GM23248 (cell line): ENCODE data around the gene STK17B. TPM values are rescaled to one million over a fixed set of nuclear protein-coding genes. Genes with fewer than 3 reads are reported as not detected.

ENCODE experiments used
- DNase-seq: peaks from one replicate; pipeline ENCODE4 v3.0.0-alpha.2; 2015
- H2AFZ ChIP-seq: fragments of 200-600 bp; sonication (generic); 2 replicates; pipeline ENCODE4 v1.6.1; 2016; ENCODE audit warnings: antibody characterized with exemption
- H3F3A ChIP-seq: fragments of 200-600 bp; sonication (generic); 2 replicates; pipeline ENCODE4 v1.6.1; 2016; ENCODE audit warnings: mild to moderate bottlenecking, antibody characterized with exemption, mixed run types; ENCODE audit not compliant: insufficient read depth
- H3K27ac ChIP-seq: fragments of 200-600 bp; sonication (generic); 2 replicates; pipeline ENCODE4 v1.5.1; 2016; ENCODE audit warnings: mild to moderate bottlenecking
- H3K27me3 ChIP-seq: fragments of 200-600 bp; sonication (generic); replicated peaks from 2 replicates; pipeline ENCODE4 v1.6.1; 2016; ENCODE audit warnings: mild to moderate bottlenecking; ENCODE audit not compliant: insufficient read depth
- H3K36me3 ChIP-seq: fragments of 200-600 bp; sonication (generic); 2 replicates; pipeline ENCODE4 v1.6.1; 2016; ENCODE audit warnings: low read depth, mild to moderate bottlenecking
- H3K4me1 ChIP-seq: fragments of 200-600 bp; sonication (generic); 2 replicates; pipeline ENCODE4 v1.6.1; 2016; ENCODE audit warnings: mild to moderate bottlenecking; ENCODE audit not compliant: insufficient read depth
- H3K4me2 ChIP-seq: fragments of 200-600 bp; sonication (generic); one replicate; pipeline ENCODE4 v1.6.1; 2016; ENCODE audit warnings: mild to moderate bottlenecking; ENCODE audit not compliant: unreplicated experiment
- H3K4me3 ChIP-seq: fragments of 200-600 bp; sonication (generic); 2 replicates; pipeline ENCODE4 v1.5.1; 2016; ENCODE audit warnings: mild to moderate bottlenecking
- H3K79me2 ChIP-seq: fragments of 200-600 bp; sonication (generic); 2 replicates; pipeline ENCODE4 v1.6.1; 2016; ENCODE audit warnings: mild to moderate bottlenecking; ENCODE audit not compliant: insufficient read depth
- H3K9ac ChIP-seq: fragments of 200-600 bp; sonication (generic); 2 replicates; pipeline ENCODE4 v1.6.1; 2016; ENCODE audit warnings: mild to moderate bottlenecking
- H3K9me2 ChIP-seq: fragments of 200-600 bp; sonication (generic); 2 replicates; pipeline ENCODE4 v1.6.1; 2016; ENCODE audit warnings: mixed run types, mild to moderate bottlenecking, moderate library complexity; ENCODE audit not compliant: insufficient read depth
- H3K9me3 ChIP-seq: fragments of 200-600 bp; sonication (generic); one replicate; pipeline ENCODE4 v1.6.1; 2017; ENCODE audit warnings: low read depth
- H4K20me1 ChIP-seq: fragments of 200-600 bp; sonication (generic); 2 replicates; pipeline ENCODE4 v1.6.0; 2016; ENCODE audit not compliant: insufficient read depth
- EZH2 ChIP-seq: fragments of 200-600 bp; sonication (generic); IDR thresholded peaks from 2 replicates; pipeline ENCODE4 v1.6.1; 2018; ENCODE audit warnings: antibody characterized with exemption, mild to moderate bottlenecking; ENCODE audit not compliant: insufficient read depth, poor library complexity, severe bottlenecking
- EZH2phosphoT487 ChIP-seq: fragments of 200-600 bp; sonication (generic); IDR thresholded peaks from 2 replicates; pipeline ENCODE4 v1.6.1; 2018; ENCODE audit warnings: antibody characterized with exemption, moderate library complexity, mild to moderate bottlenecking, low read depth; ENCODE audit not compliant: insufficient read depth
- WGBS, 2 experiments: methylation state at CpG; one replicate each; pipeline ENCODE4 v1.1.6; 2015 to 2017; ENCODE audit warnings: low lambda C conversion rate in 2 of 2, low coverage in 1 of 2; ENCODE audit errors: missing lambda C conversion rate in 2 of 2; 5-methylcytosine and 5-hydroxymethylcytosine counted together
- in situ Hi-C: fragments of 300-500 bp; cut with MboI; formaldehyde crosslinking; loops from 2 replicates; pipeline ENCODE4 v1.15.0; 2020
- polyA plus RNA-seq: library from polyadenylated mRNA; unstranded; fragments of >200 nt; fragmentation: Nextera tagmentation; extraction: Ambion mirVana; gene quantifications from 2 replicates; pipeline ENCODE4 v1.2.1, GENCODE V29; 2016
- total RNA-seq: library from RNA; depleted of rRNA; stranded (reverse); fragments of >200 nt; shearing (Covaris generic); gene quantifications from 2 replicates; pipeline ENCODE4 v1.2.3, GENCODE V29; 2014

The STK17B gene
- total and polyA plus RNA-seq, 2 experiments from 2014 or later = 13.7 to 23.6 TPM

GRCh38 chr2:196217116-196217515 lies 45.7 kb upstream of the STK17B start:
- no peak overlapping the region for H3K9ac ChIP-seq
- no peaks in the 10 kb centered on the region for H3K9me2 ChIP-seq
- no peaks in the 10 kb centered on the region for H3K4me1 ChIP-seq
- H3K4me2 ChIP-seq = no peak overlapping the region
- H3F3A ChIP-seq = no peaks in the 10 kb centered on the region
- no peaks in the 10 kb centered on the region for H3K27me3 ChIP-seq
- no peak for DNase-seq
- in situ Hi-C loops = no loop called here
- no peak overlapping the region for H3K27ac ChIP-seq
- peaks cover 4% of the 10 kb centered on the region; the same call in 1 of the 2 replicates for H3K36me3 ChIP-seq
- no peak overlapping the region for H3K4me3 ChIP-seq
- H4K20me1 ChIP-seq = no peaks in the 10 kb centered on the region
- H3K79me2 ChIP-seq = no peaks in the 10 kb centered on the region
- WGBS, 2 experiments = 85 to 87% methylated on average over 4 of the region's 4 CpGs
- no peak overlapping the region for H2AFZ ChIP-seq
- H3K9me3 ChIP-seq = no peaks in the 10 kb centered on the region
- TF ChIP-seq EZH2 = no peak
- no peak for TF ChIP-seq EZH2phosphoT487

- no peak overlapping the region for H3K27ac ChIP-seq
- H3K36me3 ChIP-seq = no peaks in the 10 kb centered on the region; the same call in 1 of the 2 replicates
- in situ Hi-C loops = no loop called here
- H3K27me3 ChIP-seq = no peaks in the 10 kb centered on the region
- H3K9ac ChIP-seq = no peak overlapping the region
- H2AFZ ChIP-seq = no peak overlapping the region
- no peaks in the 10 kb centered on the region for H3K79me2 ChIP-seq
- H3K9me2 ChIP-seq = no peaks in the 10 kb centered on the region
- H3K4me3 ChIP-seq = no peak overlapping the region
- H3F3A ChIP-seq = no peaks in the 10 kb centered on the region
- no peak for DNase-seq
- WGBS, 2 experiments = 82 to 89% methylated on average over 6 of the region's 6 CpGs
- H3K4me1 ChIP-seq = no peaks in the 10 kb centered on the region
- TF ChIP-seq EZH2 (no peak), EZH2phosphoT487 (no peak)
- H4K20me1 ChIP-seq = no peaks in the 10 kb centered on the region
- H3K9me3 ChIP-seq = no peaks in the 10 kb centered on the region
- no peak overlapping the region for H3K4me2 ChIP-seq
These were observed 44.0 kb upstream of the STK17B start for GRCh38 chr2:196215376-196215775.

GRCh38 chr2:196214156-196214555 lies 42.8 kb upstream of the STK17B start:
- Histone ChIP-seq H3K4me3 (no peak overlapping the region), H3K9me3 (no peaks in the 10 kb centered on the region)

GRCh38 chr2:196213252-196213980 lies 42.0 kb upstream of the STK17B start:
- Histone ChIP-seq H3K4me2 (no peak overlapping the region), H3K27me3 (no peaks in the 10 kb centered on the region), H3F3A (no peaks in the 10 kb centered on the region), H3K9me2 (no peaks in the 10 kb centered on the region), H4K20me1 (no peaks in the 10 kb centered on the region), H3K36me3 (no peaks in the 10 kb centered on the region; the same call in 1 of the 2 replicates), H3K9ac (no peak overlapping the region), H2AFZ (no peak overlapping the region), H3K9me3 (no peaks in the 10 kb centered on the region), H3K4me3 (no peak overlapping the region), H3K79me2 (no peaks in the 10 kb centered on the region), H3K27ac (no peak overlapping the region), H3K4me1 (no peaks in the 10 kb centered on the region)
- DNase-seq = no peak
- in situ Hi-C loops = no loop called here
- WGBS, 2 experiments = 77 to 78% methylated on average over 3 of the region's 3 CpGs
- TF ChIP-seq EZH2phosphoT487 = no peak

More at GRCh38 chr2:196214156-196214555, 42.8 kb upstream of the STK17B start:
- Histone ChIP-seq H3K9me2 (no peaks in the 10 kb centered on the region), H3K27me3 (no peaks in the 10 kb centered on the region), H3K36me3 (no peaks in the 10 kb centered on the region; the same call in 1 of the 2 replicates), H3K9ac (no peak overlapping the region), H3F3A (no peaks in the 10 kb centered on the region), H3K4me1 (no peaks in the 10 kb centered on the region), H2AFZ (no peak overlapping the region), H3K79me2 (no peaks in the 10 kb centered on the region), H3K27ac (no peak overlapping the region), H3K4me2 (no peak overlapping the region), H4K20me1 (no peaks in the 10 kb centered on the region)
- in situ Hi-C loops = no loop called here
- DNase-seq = no peak
- no peak for TF ChIP-seq EZH2phosphoT487
- no peak for TF ChIP-seq EZH2

- no peak overlapping the region for H3K9ac ChIP-seq
- no peak overlapping the region for H2AFZ ChIP-seq
- H3K4me1 ChIP-seq = no peaks in the 10 kb centered on the region
- no peaks in the 10 kb centered on the region for H3K9me2 ChIP-seq
- in situ Hi-C loops = no loop called here
- H3K9me3 ChIP-seq = no peaks in the 10 kb centered on the region
- H3K4me2 ChIP-seq = no peak overlapping the region
- no peaks in the 10 kb centered on the region for H3F3A ChIP-seq
- no peaks in the 10 kb centered on the region for H3K79me2 ChIP-seq
- no peaks in the 10 kb centered on the region for H3K27me3 ChIP-seq
- DNase-seq = no peak
- no peaks in the 10 kb centered on the region for H3K36me3 ChIP-seq
- H4K20me1 ChIP-seq = no peaks in the 10 kb centered on the region
- no peak overlapping the region for H3K4me3 ChIP-seq
- TF ChIP-seq EZH2 (no peak), EZH2phosphoT487 (no peak)
- 40 to 41% methylated on average over 1 of the region's 1 CpG for WGBS, 2 experiments
- no peak overlapping the region for H3K27ac ChIP-seq
These were observed 37.5 kb upstream of the STK17B start for GRCh38 chr2:196208915-196209314.
